ENCODE results near the gene CSK.

CSK gene

GRCh38 chr15:74777769-74778598, 3.9 kb upstream of the CSK start:
- TF ChIP-seq RAD21 (IDR thresholded peaks at IDR 0.05; ENCODE audit: low read depth) (no peak), FOXM1 (IDR thresholded peaks at IDR 0.05; ENCODE audit: borderline replicate concordance, low read depth) (no peak), NFIC (IDR thresholded peaks at IDR 0.05) (no peak)

GRCh38 chr15:74778599-74778970, 3.3 kb upstream of the CSK start:
- TF ChIP-seq TAF1 (IDR thresholded peaks at IDR 0.05; ENCODE audit: low read depth) (no peak), TCF12 (IDR thresholded peaks at IDR 0.05; ENCODE audit: low read depth) (no peak), MAX (IDR thresholded peaks at IDR 0.05) (no peak), TEAD4 (IDR thresholded peaks at IDR 0.05) (no peak), EGR1 (IDR thresholded peaks at IDR 0.05) (no peak), EP300 (IDR thresholded peaks at IDR 0.05; ENCODE audit: borderline replicate concordance) (no peak), ZBTB7A (IDR thresholded peaks at IDR 0.05; ENCODE audit: low read depth) (no peak)

- no peak for TF ChIP-seq ZBTB7A (IDR thresholded peaks at IDR 0.05; ENCODE audit: low read depth)
- TF ChIP-seq TEAD4 (IDR thresholded peaks at IDR 0.05): no peak
- TF ChIP-seq REST (IDR thresholded peaks at IDR 0.05; ENCODE audit: low read depth): no peak
- no peak for TF ChIP-seq EP300 (IDR thresholded peaks at IDR 0.05; ENCODE audit: borderline replicate concordance)
- no peak for TF ChIP-seq FOXM1 (IDR thresholded peaks at IDR 0.05; ENCODE audit: borderline replicate concordance, low read depth)
Observed at GRCh38 chr15:74779162-74779648, 2.7 kb upstream of the CSK start.

- TF ChIP-seq TCF12 (IDR thresholded peaks at IDR 0.05; ENCODE audit: low read depth) (no peak), MAX (IDR thresholded peaks at IDR 0.05) (no peak), NFIC (IDR thresholded peaks at IDR 0.05) (no peak), TAF1 (IDR thresholded peaks at IDR 0.05; ENCODE audit: low read depth) (no peak), YY1 (IDR thresholded peaks at IDR 0.05; ENCODE audit: low read depth) (no peak), CEBPB (IDR thresholded peaks at IDR 0.05) (no peak), REST (IDR thresholded peaks at IDR 0.05; ENCODE audit: low read depth) (no peak), ZBTB7A (IDR thresholded peaks at IDR 0.05; ENCODE audit: low read depth) (no peak), TEAD4 (IDR thresholded peaks at IDR 0.05) (no peak), CREB1 (IDR thresholded peaks at IDR 0.05; ENCODE audit: low read depth) (no peak), RAD21 (IDR thresholded peaks at IDR 0.05; ENCODE audit: low read depth) (no peak), EGR1 (IDR thresholded peaks at IDR 0.05) (no peak), FOXM1 (IDR thresholded peaks at IDR 0.05; ENCODE audit: borderline replicate concordance, low read depth) (no peak)
Observed at GRCh38 chr15:74780523-74781430, 1.1 kb upstream of the CSK start.

GRCh38 chr15:74782259-74783071, 585 bp downstream of the CSK start:
- no peak for TF ChIP-seq EP300 (IDR thresholded peaks at IDR 0.05; ENCODE audit: borderline replicate concordance)
- peak; percentile 49; the same call in 1 of the 2 replicates for TF ChIP-seq MAX (IDR thresholded peaks at IDR 0.05)
- no peak for TF ChIP-seq TAF1 (IDR thresholded peaks at IDR 0.05; ENCODE audit: low read depth)
- no peak for TF ChIP-seq YY1 (IDR thresholded peaks at IDR 0.05; ENCODE audit: low read depth)
- TF ChIP-seq ZBTB7A (IDR thresholded peaks at IDR 0.05; ENCODE audit: low read depth): peak; percentile 90
